ENCODE data around the gene MCEE.

MCEE gene

DNA sequence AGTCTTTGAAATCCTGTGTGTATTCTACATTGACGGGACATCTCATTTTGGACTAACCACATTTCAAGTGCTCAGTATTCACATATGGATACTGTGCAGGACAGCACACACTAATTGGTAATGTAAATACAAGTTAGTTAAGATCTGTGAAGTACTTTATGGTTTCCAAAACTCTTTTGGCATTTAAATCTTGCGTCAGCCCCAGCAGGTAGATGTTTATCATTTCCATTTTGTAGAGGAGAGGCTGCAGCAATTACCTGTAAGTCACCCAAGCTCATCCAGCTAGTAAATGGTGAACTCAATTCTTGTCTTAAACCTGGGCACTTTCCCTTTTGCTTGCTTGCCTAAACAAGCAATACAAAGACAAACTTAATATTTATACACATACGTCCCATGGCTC lies 63.2 kb downstream of the MCEE start:
- no peak for DNase-seq (ENCODE audit: low read depth, low spot score)
- ChIA-PET POLR2A (no interaction called here), CTCF (interaction anchor here (1.0 to 2.9 kb wide), 3 partner anchors 65 to 764 kb away, joined by 3 to 9 read pairs (median 3); no protein-coding TSS in a partner anchor)
- no peak overlapping the region for H3K4me3 ChIP-seq (ENCODE audit: low read depth, low read length)
- TF ChIP-seq, protein P1, sequence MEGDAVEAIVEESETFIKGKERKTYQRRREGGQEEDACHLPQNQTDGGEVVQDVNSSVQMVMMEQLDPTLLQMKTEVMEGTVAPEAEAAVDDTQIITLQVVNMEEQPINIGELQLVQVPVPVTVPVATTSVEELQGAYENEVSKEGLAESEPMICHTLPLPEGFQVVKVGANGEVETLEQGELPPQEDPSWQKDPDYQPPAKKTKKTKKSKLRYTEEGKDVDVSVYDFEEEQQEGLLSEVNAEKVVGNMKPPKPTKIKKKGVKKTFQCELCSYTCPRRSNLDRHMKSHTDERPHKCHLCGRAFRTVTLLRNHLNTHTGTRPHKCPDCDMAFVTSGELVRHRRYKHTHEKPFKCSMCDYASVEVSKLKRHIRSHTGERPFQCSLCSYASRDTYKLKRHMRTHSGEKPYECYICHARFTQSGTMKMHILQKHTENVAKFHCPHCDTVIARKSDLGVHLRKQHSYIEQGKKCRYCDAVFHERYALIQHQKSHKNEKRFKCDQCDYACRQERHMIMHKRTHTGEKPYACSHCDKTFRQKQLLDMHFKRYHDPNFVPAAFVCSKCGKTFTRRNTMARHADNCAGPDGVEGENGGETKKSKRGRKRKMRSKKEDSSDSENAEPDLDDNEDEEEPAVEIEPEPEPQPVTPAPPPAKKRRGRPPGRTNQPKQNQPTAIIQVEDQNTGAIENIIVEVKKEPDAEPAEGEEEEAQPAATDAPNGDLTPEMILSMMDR (IDR thresholded peaks at IDR 0.05; ENCODE audit: insufficient read depth, low read length, missing control alignments) = no peak

DNA sequence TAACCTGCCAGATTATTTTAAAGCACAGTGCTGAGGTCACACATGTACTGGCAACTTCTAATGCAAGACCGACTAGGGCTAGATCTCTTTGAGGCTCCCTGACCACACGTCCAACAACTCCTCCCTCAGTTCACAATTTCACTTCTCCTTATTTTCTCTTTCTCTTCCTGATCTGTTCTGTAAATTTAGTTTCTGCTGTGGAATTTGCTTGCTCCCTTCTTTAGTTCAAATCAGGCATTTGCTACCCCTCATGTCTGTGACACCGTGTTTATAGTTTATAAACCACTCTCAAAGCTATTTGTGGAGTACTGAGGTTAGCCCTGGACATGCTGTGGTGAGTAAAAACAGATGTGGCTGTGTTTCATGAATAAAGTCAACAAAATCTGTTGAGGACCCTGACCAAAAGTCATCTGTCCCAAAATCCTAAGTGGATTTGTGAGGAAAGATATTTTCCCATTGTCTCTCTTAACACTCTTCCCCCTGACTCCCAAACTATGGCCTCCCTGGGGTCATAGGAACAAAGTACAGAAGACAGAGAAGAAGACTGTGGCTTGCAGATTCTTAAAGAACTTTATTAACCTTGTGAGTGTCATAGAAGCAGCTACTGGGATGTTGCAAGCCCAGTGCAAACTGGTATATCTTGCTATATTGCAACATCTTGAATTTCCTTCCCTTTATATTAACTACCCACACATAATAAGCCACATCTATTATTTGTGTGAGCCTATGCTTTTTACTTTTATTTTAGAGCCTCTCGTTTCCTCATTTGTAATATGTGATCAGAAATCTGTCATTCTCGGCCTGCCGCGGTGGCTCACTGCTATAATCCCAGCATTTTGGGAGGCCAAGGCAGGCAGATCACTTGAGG lies 65.0 kb downstream of the MCEE start:
- ChIA-PET POLR2A (no interaction called here), CTCF (interaction anchor here (1.3 to 1.5 kb wide), 2 partner anchors 63 to 267 kb away, joined by 3 to 4 read pairs; partner anchors contain the start of gene ZNF638)
- TF ChIP-seq, protein P1 (IDR thresholded peaks at IDR 0.05; ENCODE audit: insufficient read depth, low read length, missing control alignments) = no peak
- no peak overlapping the region for H3K4me3 ChIP-seq (ENCODE audit: low read depth, low read length)
- no peak for DNase-seq (ENCODE audit: low read depth, low spot score)

DNA sequence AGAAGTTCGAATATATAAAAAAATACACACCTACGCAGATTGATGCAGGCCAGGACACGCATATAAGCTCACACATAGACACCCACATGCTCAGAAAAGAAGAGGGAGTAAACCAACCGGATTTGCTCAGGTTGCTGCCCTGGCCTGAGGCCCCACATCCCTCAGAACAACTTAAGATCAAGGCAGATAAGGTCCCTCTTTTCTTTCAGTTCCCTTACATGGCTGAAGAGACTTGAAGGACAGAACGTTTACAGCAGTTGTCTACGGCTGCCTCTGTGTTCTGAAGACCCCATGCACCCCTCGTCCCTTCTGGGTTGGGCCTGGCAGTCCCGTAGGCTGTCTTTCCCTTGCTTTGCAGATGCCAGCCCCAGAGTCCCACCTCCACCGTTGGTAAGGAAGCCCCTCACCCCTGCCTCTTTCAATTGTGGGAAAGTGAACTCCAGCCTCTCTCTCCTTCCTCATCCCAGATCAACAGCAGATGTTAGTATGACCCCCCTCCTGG lies 65.9 kb downstream of the MCEE start:
- DNase-seq (ENCODE audit: low read depth, low spot score) = no peak
- no peak overlapping the region for H3K4me3 ChIP-seq (ENCODE audit: low read depth, low read length)
- TF ChIP-seq, protein P1 (IDR thresholded peaks at IDR 0.05; ENCODE audit: insufficient read depth, low read length, missing control alignments) = no peak
- POLR2A ChIA-PET = no interaction called here
- CTCF ChIA-PET = no interaction called here

DNA sequence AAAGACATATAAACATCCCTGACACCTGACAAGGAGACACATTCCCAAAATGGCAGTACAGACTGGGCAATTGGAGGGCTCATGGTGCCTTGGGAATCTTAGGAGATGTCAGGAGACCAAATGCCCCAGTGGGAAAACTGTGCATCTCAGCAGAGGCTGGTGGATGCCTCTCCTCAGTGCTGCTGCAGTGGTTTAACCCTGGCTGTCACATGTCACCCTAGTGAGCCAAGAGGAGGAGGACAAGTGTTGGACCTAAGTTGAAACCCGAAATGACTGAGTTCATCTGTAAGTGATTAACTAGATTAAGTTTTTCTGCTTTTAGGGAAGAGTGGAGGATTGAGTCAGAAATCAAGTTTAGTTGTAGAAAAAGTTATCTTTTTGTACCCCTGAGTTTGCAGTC lies 66.8 kb downstream of the MCEE start:
- H3K4me3 ChIP-seq (ENCODE audit: low read depth, low read length) = no peak overlapping the region
- ChIA-PET CTCF (no interaction called here), POLR2A (no interaction called here)
- DNase-seq (ENCODE audit: low read depth, low spot score) = no peak
- TF ChIP-seq, protein P1 (IDR thresholded peaks at IDR 0.05; ENCODE audit: insufficient read depth, low read length, missing control alignments) = no peak

DNA sequence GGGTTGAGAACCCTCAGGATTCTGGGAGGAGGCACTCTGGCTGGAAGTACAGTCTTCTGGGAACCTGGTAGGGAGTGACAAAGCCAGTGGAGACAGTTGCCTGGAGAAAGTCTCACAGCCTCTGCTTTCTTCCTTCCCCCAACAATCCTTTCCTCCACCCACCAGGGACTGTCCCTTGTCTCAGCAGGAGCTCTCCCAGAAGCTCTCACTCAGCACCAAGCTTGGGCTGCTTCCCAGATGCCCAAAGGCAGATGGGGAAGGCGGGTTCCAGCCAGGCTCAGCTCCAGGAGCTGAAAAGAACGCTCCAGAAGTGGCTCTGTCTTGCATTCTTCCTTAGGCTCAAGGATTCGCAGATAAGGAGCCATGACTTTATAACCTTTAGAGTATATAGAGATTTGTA lies 69.2 kb downstream of the MCEE start:
- POLR2A ChIA-PET = no interaction called here
- DNase-seq (ENCODE audit: low read depth, low spot score) = no peak
- CTCF ChIA-PET = no interaction called here
- H3K4me3 ChIP-seq (ENCODE audit: low read depth, low read length) = no peak overlapping the region
- TF ChIP-seq, protein P1 (IDR thresholded peaks at IDR 0.05; ENCODE audit: insufficient read depth, low read length, missing control alignments) = no peak

DNA sequence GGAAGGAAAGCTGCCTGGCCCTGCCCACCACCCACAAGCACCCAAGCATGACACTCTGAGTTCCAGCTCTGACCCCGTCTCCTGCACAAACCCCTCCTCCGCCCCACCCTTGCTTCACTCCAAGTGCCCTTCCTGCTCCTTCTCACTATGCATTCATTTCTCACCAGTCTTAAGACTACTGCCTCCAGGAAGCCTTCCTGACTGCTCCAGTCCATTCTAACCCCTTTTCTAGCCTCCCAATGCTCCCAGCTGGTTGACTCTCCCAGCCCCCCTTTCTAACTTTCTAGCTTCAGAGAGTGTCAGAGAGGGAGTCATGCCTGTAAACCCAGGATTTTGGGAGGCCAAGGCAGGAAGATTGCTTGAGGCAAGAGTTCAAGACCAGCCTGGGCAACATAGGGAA lies 69.8 kb downstream of the MCEE start:
- TF ChIP-seq, protein P1 (IDR thresholded peaks at IDR 0.05; ENCODE audit: insufficient read depth, low read length, missing control alignments) = no peak
- CTCF ChIA-PET = no interaction called here
- no peak overlapping the region for H3K4me3 ChIP-seq (ENCODE audit: low read depth, low read length)
- no peak for DNase-seq (ENCODE audit: low read depth, low spot score)
- POLR2A ChIA-PET = interaction anchor here (1.1 kb wide), 1 partner anchor 8 kb away, joined by 5 read pairs; the partner anchor contains the start of gene NAGK

Measured in AG04449 (cell line).